ENCODE data around the gene ZMYND10.
A peak's percentile ranks its signal among the peaks of the same experiment; 100 is the strongest.

Gene ZMYND10

GRCh38 chr3:50298836-50299637 is 46.5 kb downstream of the ZMYND10 start, which contains the start of the genes HYAL3 and NAA80:
HYAL3 (minus strand) TSS chr3:50299405; CDS start chr3:50295602, 3,803 bp downstream.
NAA80 (minus strand) TSS chr3:50299405; CDS start chr3:50297463, 1,942 bp downstream.
- in situ Hi-C loops (cut with MboI; ENCODE audit: low sequenced_read_pairs, unreplicated experiment), result no loop called here
- TF ChIP-seq CTCF (IDR thresholded peaks at IDR 0.05; ENCODE audit: borderline replicate concordance, control extremely low read depth, extremely low read depth, insufficient read depth, missing control alignments), result peak; percentile 36
- DNase-seq (ENCODE audit: low spot score), result peak; percentile 99

GRCh38 chr3:50297896-50298725 is 47.4 kb downstream of the ZMYND10 start:
- in situ Hi-C loops (cut with MboI; ENCODE audit: low sequenced_read_pairs, unreplicated experiment), result no loop called here
- no peak for TF ChIP-seq CTCF (IDR thresholded peaks at IDR 0.05; ENCODE audit: borderline replicate concordance, control extremely low read depth, extremely low read depth, insufficient read depth, missing control alignments)
- DNase-seq (ENCODE audit: low spot score), result no peak

- no peak for DNase-seq (ENCODE audit: low spot score)
- TF ChIP-seq CTCF (IDR thresholded peaks at IDR 0.05; ENCODE audit: borderline replicate concordance, control extremely low read depth, extremely low read depth, insufficient read depth, missing control alignments), result no peak
- in situ Hi-C loops (cut with MboI; ENCODE audit: low sequenced_read_pairs, unreplicated experiment), result no loop called here
Measured at GRCh38 chr3:50297384-50297775, 48.2 kb downstream of the ZMYND10 start.

- TF ChIP-seq CTCF (IDR thresholded peaks at IDR 0.05; ENCODE audit: borderline replicate concordance, control extremely low read depth, extremely low read depth, insufficient read depth, missing control alignments), result no peak
- in situ Hi-C loops (cut with MboI; ENCODE audit: low sequenced_read_pairs, unreplicated experiment), result no loop called here
- no peak for DNase-seq (ENCODE audit: low spot score)
Measured at GRCh38 chr3:50296721-50297383, 48.7 kb downstream of the ZMYND10 start.

- no peak for TF ChIP-seq CTCF (IDR thresholded peaks at IDR 0.05; ENCODE audit: borderline replicate concordance, control extremely low read depth, extremely low read depth, insufficient read depth, missing control alignments)
- in situ Hi-C loops (cut with MboI; ENCODE audit: low sequenced_read_pairs, unreplicated experiment), result no loop called here
- no peak for DNase-seq (ENCODE audit: low spot score)
Measured at GRCh38 chr3:50295553-50296431, 49.7 kb downstream of the ZMYND10 start.
